ENCODE measurements around the gene DIP2C.
"Not testable (repeated sequence)": the region's sequence is repeated elsewhere in the genome, so short reads cannot be mapped to it uniquely, and the experiment has no call there.

Gene DIP2C

GRCh38 chr10:594584-595270 lies 94.7 kb downstream of the DIP2C start:
- no peak overlapping the region for H3K4me3 Mint-ChIP-seq
- H3K4me1 Mint-ChIP-seq (ENCODE audit: low read depth), result no peaks in the 10 kb centered on the region
- H3K9me3 Mint-ChIP-seq, result no peaks in the 10 kb centered on the region
- H3K27ac Mint-ChIP-seq, result no peak overlapping the region
- no peaks in the 10 kb centered on the region for H3K36me3 Mint-ChIP-seq (ENCODE audit: low read depth)
- H3K27me3 Mint-ChIP-seq, result peaks cover 11% of the 10 kb centered on the region

GRCh38 chr10:593901-594457 lies 95.5 kb downstream of the DIP2C start:
- Mint-ChIP-seq H3K4me3 (no peak overlapping the region), H3K36me3 (ENCODE audit: low read depth) (no peaks in the 10 kb centered on the region), H3K27me3 (peaks cover 13% of the 10 kb centered on the region), H3K27ac (no peak overlapping the region), H3K9me3 (no peaks in the 10 kb centered on the region), H3K4me1 (ENCODE audit: low read depth) (no peaks in the 10 kb centered on the region)

DNA sequence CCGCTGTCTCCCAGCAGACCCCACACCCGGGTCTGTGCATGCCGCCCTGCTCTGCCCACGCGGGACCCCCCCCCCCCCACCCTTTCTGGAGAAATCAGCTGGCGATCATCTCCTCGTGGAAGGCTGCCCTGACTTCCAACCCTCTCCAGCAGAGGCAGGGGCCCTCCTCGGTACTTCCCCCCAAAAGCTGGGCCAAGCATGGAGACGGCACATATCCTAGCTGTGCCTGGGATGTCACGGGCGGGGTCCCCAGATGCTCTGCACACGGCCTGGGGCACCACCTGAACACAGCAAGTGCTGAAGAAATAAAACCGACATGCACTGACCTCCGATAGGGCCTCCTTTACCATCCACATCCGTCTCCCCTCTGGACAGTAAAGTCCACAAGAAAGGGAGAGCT lies 96.0 kb downstream of the DIP2C start:
- H3K4me3 Mint-ChIP-seq, result no peak overlapping the region
- peaks cover 13% of the 10 kb centered on the region for H3K27me3 Mint-ChIP-seq
- no peaks in the 10 kb centered on the region for H3K9me3 Mint-ChIP-seq
- H3K4me1 Mint-ChIP-seq (ENCODE audit: low read depth), result no peaks in the 10 kb centered on the region
- H3K36me3 Mint-ChIP-seq (ENCODE audit: low read depth), result no peaks in the 10 kb centered on the region
- H3K27ac Mint-ChIP-seq, result no peak overlapping the region

- Mint-ChIP-seq H3K27me3 (peaks cover 13% of the 10 kb centered on the region), H3K4me3 (no peak overlapping the region), H3K4me1 (ENCODE audit: low read depth) (no peaks in the 10 kb centered on the region), H3K27ac (no peak overlapping the region), H3K36me3 (ENCODE audit: low read depth) (no peaks in the 10 kb centered on the region), H3K9me3 (no peaks in the 10 kb centered on the region)
Observed at GRCh38 chr10:593016-593415, 96.5 kb downstream of the DIP2C start.

GRCh38 chr10:591646-592045 lies 97.8 kb downstream of the DIP2C start:
- H3K4me3 Mint-ChIP-seq, result no peak overlapping the region
- no peak overlapping the region for H3K27ac Mint-ChIP-seq
- H3K4me1 Mint-ChIP-seq (ENCODE audit: low read depth), result no peaks in the 10 kb centered on the region
- H3K9me3 Mint-ChIP-seq, result no peaks in the 10 kb centered on the region
- H3K27me3 Mint-ChIP-seq, result peaks cover 13% of the 10 kb centered on the region
- no peaks in the 10 kb centered on the region for H3K36me3 Mint-ChIP-seq (ENCODE audit: low read depth)

GRCh38 chr10:590721-591120 lies 98.7 kb downstream of the DIP2C start:
- H3K27me3 Mint-ChIP-seq, result peaks cover 13% of the 10 kb centered on the region
- no peak overlapping the region for H3K27ac Mint-ChIP-seq
- H3K9me3 Mint-ChIP-seq, result no peaks in the 10 kb centered on the region
- H3K36me3 Mint-ChIP-seq (ENCODE audit: low read depth), result no peaks in the 10 kb centered on the region
- no peaks in the 10 kb centered on the region for H3K4me1 Mint-ChIP-seq (ENCODE audit: low read depth)
- H3K4me3 Mint-ChIP-seq, result no peak overlapping the region

- Mint-ChIP-seq H3K4me1 (ENCODE audit: low read depth) (no peaks in the 10 kb centered on the region), H3K9me3 (no peaks in the 10 kb centered on the region), H3K4me3 (no peak overlapping the region), H3K27ac (no peak overlapping the region), H3K27me3 (peaks cover 13% of the 10 kb centered on the region), H3K36me3 (ENCODE audit: low read depth) (no peaks in the 10 kb centered on the region)
Observed at GRCh38 chr10:589961-590680, 99.3 kb downstream of the DIP2C start.

- Mint-ChIP-seq H3K36me3 (ENCODE audit: low read depth) (no peaks in the 10 kb centered on the region), H3K4me1 (ENCODE audit: low read depth) (no peaks in the 10 kb centered on the region), H3K27ac (no peak overlapping the region), H3K9me3 (no peaks in the 10 kb centered on the region), H3K27me3 (peaks cover 13% of the 10 kb centered on the region), H3K4me3 (no peak overlapping the region)
Observed at GRCh38 chr10:588246-589165, 101.0 kb downstream of the DIP2C start.

GRCh38 chr10:586716-587115 lies 102.8 kb downstream of the DIP2C start:
- H3K27me3 Mint-ChIP-seq, result peaks cover 9% of the 10 kb centered on the region
- H3K27ac Mint-ChIP-seq, result no peak overlapping the region
- no peaks in the 10 kb centered on the region for H3K4me1 Mint-ChIP-seq (ENCODE audit: low read depth)
- no peaks in the 10 kb centered on the region for H3K36me3 Mint-ChIP-seq (ENCODE audit: low read depth)
- no peak overlapping the region for H3K4me3 Mint-ChIP-seq
- no peaks in the 10 kb centered on the region for H3K9me3 Mint-ChIP-seq

DNA sequence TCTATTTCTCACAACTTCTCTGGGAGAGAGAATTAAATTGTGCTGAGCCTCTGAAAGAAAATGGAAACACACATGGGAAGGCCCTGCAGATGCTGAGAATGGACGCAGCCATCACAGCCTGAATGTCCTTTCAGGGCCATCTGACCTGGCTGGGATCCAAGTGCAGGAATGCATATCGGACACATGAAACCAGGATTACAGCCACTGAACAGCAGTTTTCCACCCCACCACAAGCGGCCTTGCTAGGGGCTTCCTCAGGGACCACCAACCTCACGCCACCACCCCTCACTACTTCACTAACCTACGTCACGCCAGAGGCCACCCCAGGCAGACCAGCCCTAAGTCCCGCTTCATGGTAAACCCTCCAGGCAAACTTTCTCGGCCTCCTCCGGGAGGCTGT lies 103.3 kb downstream of the DIP2C start:
- Mint-ChIP-seq H3K9me3 (no peaks in the 10 kb centered on the region), H3K27me3 (peaks cover 5% of the 10 kb centered on the region), H3K4me3 (no peak overlapping the region), H3K36me3 (ENCODE audit: low read depth) (no peaks in the 10 kb centered on the region), H3K27ac (no peak overlapping the region), H3K4me1 (ENCODE audit: low read depth) (no peaks in the 10 kb centered on the region)

GRCh38 chr10:585502-585901 lies 104.0 kb downstream of the DIP2C start:
- H3K36me3 Mint-ChIP-seq (ENCODE audit: low read depth), result no peaks in the 10 kb centered on the region
- H3K27ac Mint-ChIP-seq, result no peak overlapping the region
- no peaks in the 10 kb centered on the region for H3K9me3 Mint-ChIP-seq
- H3K4me1 Mint-ChIP-seq (ENCODE audit: low read depth), result no peaks in the 10 kb centered on the region
- H3K27me3 Mint-ChIP-seq, result peaks cover 5% of the 10 kb centered on the region
- no peak overlapping the region for H3K4me3 Mint-ChIP-seq

DNA sequence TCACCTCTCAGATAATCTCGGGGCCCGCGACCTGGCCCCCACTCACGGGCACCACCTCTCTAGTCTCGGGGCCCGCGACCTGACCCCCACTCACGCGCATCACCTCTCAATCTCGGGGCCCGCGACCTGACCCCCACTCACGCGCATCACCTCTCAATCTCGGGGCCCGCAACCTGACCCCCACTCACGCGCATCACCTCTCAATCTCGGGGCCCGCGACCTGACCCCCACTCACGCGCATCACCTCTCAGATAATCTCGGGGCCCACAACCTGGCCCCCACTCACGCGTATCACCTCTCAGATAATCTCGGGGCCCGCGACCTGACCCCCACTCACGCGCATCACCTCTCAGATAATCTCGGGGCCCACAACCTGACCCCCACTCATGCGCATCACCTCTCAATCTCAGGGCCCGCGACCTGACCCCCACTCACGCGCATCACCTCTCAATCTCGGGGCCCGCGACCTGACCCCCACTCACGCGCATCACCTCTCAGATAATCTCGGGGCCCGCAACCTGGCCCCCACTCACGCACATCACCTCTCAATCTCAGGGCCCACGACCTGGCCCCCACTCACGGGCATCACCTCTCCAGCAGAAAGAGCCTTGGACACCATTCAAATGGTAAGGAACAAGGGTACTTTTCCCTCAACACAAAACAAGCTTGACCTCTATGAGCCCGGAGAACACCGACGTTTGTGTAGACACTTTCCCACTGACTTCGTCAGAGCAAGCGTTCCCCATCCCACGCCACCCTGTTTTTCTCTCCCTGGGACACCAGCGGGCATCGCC lies 104.8 kb downstream of the DIP2C start:
- not testable (repeated sequence) for H3K36me3 Mint-ChIP-seq (ENCODE audit: low read depth); H3K9me3 Mint-ChIP-seq; H3K27me3 Mint-ChIP-seq; H3K4me1 Mint-ChIP-seq (ENCODE audit: low read depth); H3K27ac Mint-ChIP-seq; H3K4me3 Mint-ChIP-seq

DNA sequence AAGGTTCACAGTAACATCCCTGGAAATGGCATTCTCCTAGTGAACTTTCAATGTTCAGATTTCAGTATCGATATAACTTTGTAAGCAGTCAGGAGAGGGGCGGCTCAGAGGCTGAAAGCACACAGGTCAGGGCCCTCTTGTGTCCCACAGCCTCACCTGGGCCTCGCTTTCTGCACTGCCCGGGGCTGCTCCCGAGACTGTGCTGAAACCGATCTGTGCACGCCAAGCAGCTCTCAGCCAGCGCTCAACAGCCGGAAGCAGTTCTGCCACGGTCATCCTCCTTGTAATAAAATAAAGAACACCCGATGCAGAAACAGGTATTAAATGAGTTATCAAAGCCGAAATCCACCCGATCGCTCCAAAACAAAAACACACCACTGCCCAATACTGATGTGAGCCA lies 106.0 kb downstream of the DIP2C start:
- Mint-ChIP-seq H3K4me3 (no peak overlapping the region), H3K4me1 (ENCODE audit: low read depth) (no peaks in the 10 kb centered on the region), H3K27ac (no peak overlapping the region), H3K36me3 (ENCODE audit: low read depth) (no peaks in the 10 kb centered on the region), H3K9me3 (no peaks in the 10 kb centered on the region), H3K27me3 (no peaks in the 10 kb centered on the region)

DNA sequence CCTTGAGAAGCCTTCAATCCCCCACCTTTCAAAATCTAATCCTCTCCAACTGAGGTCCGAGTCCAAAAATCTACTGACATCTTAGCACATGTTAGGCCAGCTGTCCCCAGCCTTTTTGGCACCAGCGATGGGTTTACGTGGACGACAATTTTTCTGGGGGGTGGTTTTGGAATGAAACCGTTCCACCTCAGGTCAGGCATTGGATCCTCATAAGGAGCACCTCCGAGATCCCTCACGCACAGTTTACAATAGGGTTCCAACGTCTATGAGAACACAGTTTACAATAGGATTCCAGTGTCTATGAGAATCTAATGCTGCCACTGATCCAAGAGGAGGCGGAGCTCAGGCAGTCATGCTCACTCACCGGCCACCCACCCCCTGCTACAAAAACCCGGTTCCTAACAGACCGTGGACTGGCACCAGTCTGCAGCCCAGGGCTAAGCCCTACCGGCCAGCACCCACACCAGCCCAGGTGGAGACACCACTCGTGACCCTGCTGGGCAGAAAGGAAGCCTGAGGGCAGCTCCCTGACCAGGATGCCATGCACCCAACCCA lies 107.6 kb downstream of the DIP2C start:
- Mint-ChIP-seq H3K36me3 (ENCODE audit: low read depth) (no peaks in the 10 kb centered on the region), H3K9me3 (no peaks in the 10 kb centered on the region), H3K27ac (no peak overlapping the region), H3K27me3 (no peaks in the 10 kb centered on the region), H3K4me1 (ENCODE audit: low read depth) (no peaks in the 10 kb centered on the region), H3K4me3 (no peak overlapping the region)
